GM12865 (cell line): ENCODE results near the gene HIF3A.

Experiments used
- DNase-seq: peaks from one replicate; pipeline ENCODE4 v3.0.0; 2010; ENCODE audit warnings: low read depth
- H3K4me3 ChIP-seq: 2 replicates; pipeline ENCODE4 v1.5.1; 2011; ENCODE audit warnings: mild to moderate bottlenecking, low read depth, low read length, control low read depth
- TF ChIP-seq, protein P1 (sequence below): IDR thresholded peaks from 2 replicates; pipeline ENCODE4 v1.5.1; 2011; ENCODE audit warnings: low read length, control low read depth, low read depth, inconsistent platforms; ENCODE audit not compliant: insufficient read depth; ENCODE audit errors: missing control alignments

The HIF3A gene

DNA sequence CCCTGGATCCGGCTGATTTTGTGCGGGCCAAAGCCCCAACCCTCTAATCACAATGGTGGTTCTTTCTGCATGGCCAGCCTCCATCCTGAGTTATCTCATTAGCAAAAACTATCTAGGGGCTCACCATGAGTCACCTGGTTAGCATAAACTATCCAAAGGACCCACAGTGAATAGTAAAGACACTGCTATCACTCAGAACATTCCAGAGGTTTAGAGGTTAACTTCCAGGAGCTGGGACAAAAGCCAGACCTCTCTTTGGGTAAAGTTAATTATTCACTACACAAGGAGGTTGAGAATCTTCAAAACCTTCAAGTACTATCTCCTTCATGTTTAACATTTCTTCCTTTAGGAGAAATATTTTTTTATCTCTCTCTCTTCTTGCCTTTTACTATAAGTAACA is 31.2 kb downstream of the HIF3A start:
- DNase-seq = no peak
- no peak overlapping the region for H3K4me3 ChIP-seq
- TF ChIP-seq, protein P1, sequence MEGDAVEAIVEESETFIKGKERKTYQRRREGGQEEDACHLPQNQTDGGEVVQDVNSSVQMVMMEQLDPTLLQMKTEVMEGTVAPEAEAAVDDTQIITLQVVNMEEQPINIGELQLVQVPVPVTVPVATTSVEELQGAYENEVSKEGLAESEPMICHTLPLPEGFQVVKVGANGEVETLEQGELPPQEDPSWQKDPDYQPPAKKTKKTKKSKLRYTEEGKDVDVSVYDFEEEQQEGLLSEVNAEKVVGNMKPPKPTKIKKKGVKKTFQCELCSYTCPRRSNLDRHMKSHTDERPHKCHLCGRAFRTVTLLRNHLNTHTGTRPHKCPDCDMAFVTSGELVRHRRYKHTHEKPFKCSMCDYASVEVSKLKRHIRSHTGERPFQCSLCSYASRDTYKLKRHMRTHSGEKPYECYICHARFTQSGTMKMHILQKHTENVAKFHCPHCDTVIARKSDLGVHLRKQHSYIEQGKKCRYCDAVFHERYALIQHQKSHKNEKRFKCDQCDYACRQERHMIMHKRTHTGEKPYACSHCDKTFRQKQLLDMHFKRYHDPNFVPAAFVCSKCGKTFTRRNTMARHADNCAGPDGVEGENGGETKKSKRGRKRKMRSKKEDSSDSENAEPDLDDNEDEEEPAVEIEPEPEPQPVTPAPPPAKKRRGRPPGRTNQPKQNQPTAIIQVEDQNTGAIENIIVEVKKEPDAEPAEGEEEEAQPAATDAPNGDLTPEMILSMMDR = no peak

DNA sequence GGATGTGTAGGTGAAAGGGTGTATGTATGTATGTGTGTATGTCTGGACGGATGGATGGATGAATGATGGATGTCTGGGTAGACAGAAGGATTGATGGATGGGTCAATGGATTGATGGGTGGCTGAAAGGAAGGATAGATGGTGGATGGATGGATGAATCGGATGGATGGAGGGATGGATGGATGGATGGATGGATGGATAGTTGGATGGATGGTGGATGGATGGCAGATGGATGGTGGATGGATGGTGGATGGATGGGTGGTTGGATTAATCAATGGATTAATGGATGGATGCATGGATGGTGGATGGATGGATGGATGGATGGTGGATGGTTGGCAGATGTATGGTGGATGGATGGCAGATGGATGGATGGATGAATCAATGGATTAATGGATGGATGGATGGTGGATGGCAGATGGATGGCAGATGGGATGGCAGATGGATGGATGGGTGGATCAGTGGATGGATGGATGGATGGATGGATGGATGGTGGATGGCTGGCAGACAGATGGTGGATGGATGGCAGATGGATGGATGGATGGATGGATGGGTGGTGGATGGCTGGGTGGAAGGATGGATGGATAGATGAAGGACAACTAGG is 33.6 kb downstream of the HIF3A start:
- no peak for DNase-seq

DNA sequence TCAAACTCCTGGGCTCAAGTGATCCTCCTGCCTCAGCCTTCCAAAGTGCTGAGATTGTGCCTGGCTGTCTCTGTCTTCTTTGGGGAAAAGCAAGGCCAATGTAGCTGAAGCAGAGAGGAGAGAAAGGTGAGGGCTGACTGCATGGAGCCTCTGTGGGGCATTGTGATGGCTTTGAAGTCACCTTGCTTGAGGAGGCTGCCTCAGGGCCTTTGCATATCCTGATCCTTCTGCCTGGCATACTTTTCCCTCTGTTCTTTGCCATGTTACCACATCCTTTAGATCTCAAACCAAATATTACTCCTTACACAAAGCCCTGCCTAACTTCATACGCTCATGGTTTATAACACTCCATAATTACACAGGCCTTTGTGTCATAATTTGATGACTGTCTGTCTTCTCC is 40.6 kb downstream of the HIF3A start:
- no peak for DNase-seq
- no peak overlapping the region for H3K4me3 ChIP-seq
- TF ChIP-seq, protein P1 = no peak

More for the DNA sequence above, 33.6 kb downstream of the HIF3A start:
- no peak overlapping the region for H3K4me3 ChIP-seq
- TF ChIP-seq, protein P1 = no peak

DNA sequence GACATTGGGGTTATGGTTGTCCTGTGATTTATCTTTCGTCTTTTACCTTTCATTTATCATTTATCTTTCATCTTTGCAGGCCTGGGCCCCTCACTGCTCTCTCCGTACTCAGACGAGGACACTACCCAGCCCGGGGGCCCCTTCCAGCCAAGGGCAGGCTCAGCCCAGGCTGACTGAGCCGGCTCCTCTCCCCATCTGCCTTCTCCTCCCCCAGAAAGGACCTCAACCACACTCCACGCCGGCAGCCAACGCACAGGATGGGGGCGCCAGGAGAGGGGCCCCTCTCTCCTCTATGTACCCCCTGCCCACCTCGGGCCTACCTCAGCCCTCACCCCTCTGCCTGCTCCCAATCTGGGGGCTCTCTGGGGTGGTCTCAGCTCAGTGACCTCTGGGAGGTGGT is 42.6 kb downstream of the HIF3A start:
- no peak overlapping the region for H3K4me3 ChIP-seq
- no peak for DNase-seq
- TF ChIP-seq, protein P1 = no peak

DNA sequence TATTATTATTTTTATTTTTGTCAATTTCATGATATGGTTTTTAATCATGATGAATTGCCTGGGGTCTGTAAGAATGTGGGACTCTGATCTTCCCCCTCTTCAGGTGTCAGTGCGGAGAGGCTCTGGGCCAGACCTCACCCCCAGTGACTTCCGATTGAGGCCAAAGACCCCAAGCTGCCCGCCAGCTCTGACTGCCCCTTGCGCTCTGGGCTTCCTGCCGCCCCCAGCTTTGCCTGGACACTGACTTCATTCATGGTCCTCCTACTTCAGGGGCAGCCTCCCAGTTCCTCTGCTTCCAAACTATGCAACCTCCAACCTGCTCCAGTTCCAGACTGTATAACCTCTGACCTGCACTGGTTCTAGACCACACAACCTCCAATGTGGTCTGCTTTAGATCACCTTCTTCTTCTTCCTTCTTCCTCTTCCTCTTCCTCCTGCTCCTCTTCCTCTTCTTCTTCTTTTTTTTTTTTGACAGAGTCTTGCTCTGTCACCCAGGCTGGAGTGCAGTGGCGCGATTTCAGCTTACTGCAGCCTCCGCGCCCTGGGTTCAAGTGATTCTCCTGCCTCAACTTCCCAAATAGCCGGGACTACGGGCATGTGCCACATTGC is 43.3 kb downstream of the HIF3A start:
- no peak for DNase-seq
- TF ChIP-seq, protein P1 = no peak
- H3K4me3 ChIP-seq = no peak overlapping the region

DNA sequence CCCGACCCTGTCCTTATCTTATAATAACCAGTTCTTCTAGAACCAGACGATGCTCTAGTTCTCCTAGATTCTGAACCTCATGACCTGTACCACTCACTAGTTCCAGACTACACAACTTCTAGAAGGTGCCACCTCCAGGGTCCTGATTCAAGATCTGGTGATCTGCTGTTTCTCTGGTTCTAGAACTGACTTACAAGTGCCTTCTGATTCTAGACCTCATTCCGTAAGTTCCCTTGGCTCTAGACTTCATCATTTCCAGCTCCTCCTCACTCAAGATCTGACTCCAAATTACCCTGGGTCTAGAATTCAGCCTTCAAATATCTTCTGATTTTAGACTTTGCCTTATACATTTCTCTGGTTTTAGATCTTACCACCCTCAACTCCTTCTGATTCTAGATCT is 45.1 kb downstream of the HIF3A start:
- DNase-seq = no peak
- H3K4me3 ChIP-seq = no peak overlapping the region
- TF ChIP-seq, protein P1 = no peak

DNA sequence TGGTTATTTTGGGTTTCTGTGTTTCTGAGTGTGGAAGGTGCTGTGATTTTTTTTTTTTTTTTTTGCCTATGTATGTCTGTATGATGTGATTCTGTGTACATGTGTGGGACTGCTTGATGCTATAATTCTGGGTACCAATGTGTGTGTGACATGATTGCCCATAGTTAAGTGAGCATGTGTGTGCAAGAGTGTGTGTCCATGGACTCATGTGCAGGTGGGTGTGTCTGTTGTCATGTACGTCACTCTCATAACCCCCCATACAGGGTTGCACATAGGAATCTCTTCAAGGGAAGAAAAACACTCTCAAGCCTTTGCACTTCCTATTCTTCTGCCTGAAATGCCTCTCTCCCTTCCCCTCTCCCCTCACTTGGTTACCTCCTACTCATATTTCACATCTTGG is 47.5 kb downstream of the HIF3A start:
- no peak for DNase-seq
- TF ChIP-seq, protein P1 = no peak
- no peak overlapping the region for H3K4me3 ChIP-seq
